ENCODE results near the gene UBL4A. TPM values are rescaled to one million over a fixed set of nuclear protein-coding genes. Genes with fewer than 3 reads are reported as not detected.
"Not testable (repeated sequence)": the region's sequence is repeated elsewhere in the genome, so short reads cannot be mapped to it uniquely, and the experiment has no call there.

Gene UBL4A
- total RNA-seq, 1 donor from 2014 or later, result 21.2 TPM

DNA sequence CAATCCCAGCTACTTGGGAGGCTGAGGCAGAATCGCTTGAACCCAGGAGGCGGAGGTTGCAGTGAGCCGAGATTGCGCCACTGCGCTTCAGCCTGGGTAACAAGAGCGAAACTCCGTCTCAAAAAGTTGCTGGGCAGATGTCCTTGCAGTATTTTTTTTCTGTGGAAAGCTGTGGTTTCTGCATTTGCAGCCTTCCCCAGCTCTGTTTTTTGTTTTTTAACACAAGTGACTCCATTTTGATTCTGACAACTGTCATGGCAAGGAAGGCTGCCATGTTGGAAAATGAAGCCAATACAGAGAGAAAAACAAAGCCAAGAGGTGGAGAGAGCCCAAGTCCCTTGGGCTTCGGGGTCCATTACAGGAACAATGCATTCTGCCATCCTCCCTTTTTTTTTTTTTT, 15.7 kb upstream of the UBL4A start:
- TF ChIP-seq, protein P1, sequence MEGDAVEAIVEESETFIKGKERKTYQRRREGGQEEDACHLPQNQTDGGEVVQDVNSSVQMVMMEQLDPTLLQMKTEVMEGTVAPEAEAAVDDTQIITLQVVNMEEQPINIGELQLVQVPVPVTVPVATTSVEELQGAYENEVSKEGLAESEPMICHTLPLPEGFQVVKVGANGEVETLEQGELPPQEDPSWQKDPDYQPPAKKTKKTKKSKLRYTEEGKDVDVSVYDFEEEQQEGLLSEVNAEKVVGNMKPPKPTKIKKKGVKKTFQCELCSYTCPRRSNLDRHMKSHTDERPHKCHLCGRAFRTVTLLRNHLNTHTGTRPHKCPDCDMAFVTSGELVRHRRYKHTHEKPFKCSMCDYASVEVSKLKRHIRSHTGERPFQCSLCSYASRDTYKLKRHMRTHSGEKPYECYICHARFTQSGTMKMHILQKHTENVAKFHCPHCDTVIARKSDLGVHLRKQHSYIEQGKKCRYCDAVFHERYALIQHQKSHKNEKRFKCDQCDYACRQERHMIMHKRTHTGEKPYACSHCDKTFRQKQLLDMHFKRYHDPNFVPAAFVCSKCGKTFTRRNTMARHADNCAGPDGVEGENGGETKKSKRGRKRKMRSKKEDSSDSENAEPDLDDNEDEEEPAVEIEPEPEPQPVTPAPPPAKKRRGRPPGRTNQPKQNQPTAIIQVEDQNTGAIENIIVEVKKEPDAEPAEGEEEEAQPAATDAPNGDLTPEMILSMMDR (IDR thresholded peaks at IDR 0.05), result no peak
- Mint-ChIP-seq H3K27ac (ENCODE audit: unreplicated experiment) (no peak overlapping the region), H3K4me3 (ENCODE audit: unreplicated experiment) (no peak overlapping the region), H3K36me3 (ENCODE audit: low read depth) (peaks cover 4% of the 10 kb centered on the region), H3K4me1 (ENCODE audit: low read depth) (peaks cover 8% of the 10 kb centered on the region), H3K27me3 (ENCODE audit: low read depth) (no peaks in the 10 kb centered on the region), H3K9me3 (ENCODE audit: low read depth) (peaks cover 3% of the 10 kb centered on the region)
- no peak for DNase-seq (ENCODE audit: low spot score)

DNA sequence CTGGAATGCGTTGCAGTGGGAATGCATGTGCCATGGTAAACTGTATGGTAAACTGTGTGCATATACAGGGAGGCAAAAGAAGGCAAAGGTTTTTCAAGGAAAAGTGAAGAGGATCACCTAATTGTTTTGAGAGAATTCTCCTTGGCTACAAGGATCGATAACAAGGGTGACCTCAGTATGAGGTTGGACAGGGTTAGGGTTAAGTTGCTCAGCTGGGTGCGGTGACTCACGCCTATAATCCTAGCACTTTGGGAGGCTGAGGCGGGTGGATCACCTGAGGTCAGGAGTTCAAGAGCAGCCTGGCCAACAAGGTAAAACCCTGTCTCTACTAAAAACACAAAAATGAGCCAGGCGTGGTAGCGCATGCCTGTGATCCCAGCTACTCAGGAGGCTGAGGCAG, 15.0 kb upstream of the UBL4A start:
- H3K9me3 Mint-ChIP-seq (ENCODE audit: low read depth); H3K27me3 Mint-ChIP-seq (ENCODE audit: low read depth); H3K36me3 Mint-ChIP-seq (ENCODE audit: low read depth); H3K4me3 Mint-ChIP-seq (ENCODE audit: unreplicated experiment); DNase-seq (ENCODE audit: low spot score); H3K27ac Mint-ChIP-seq (ENCODE audit: unreplicated experiment); H3K4me1 Mint-ChIP-seq (ENCODE audit: low read depth): not testable (repeated sequence)

DNA sequence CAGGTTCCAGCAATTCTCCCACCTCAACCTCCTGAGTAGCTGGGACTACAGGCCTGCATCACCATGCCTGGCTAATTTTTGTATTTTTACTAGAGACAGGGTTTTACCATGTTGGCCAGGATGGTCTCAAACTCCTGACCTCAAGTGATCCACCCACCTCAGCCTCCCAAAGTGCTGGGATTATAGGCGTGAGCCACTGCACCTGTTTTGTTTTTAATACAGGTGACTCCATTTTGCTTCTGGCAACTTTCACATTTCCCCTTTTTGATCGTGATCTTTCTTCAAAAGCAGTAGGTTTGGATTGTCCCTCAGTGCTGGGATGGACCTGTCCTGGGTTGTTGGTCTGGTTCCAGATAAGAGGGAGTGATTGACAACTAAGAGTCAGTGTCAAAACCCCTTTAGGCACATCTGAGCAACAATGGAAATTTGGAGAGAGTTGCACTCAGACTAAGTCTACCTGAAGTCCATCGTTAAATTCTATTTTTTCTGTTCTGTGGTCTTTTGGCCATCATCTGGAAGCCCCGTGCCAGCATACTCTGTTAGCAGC, 10.2 kb upstream of the UBL4A start:
- not testable (repeated sequence) for H3K27me3 Mint-ChIP-seq (ENCODE audit: low read depth); H3K4me3 Mint-ChIP-seq (ENCODE audit: unreplicated experiment); DNase-seq (ENCODE audit: low spot score); H3K9me3 Mint-ChIP-seq (ENCODE audit: low read depth); H3K36me3 Mint-ChIP-seq (ENCODE audit: low read depth); H3K4me1 Mint-ChIP-seq (ENCODE audit: low read depth); H3K27ac Mint-ChIP-seq (ENCODE audit: unreplicated experiment)

DNA sequence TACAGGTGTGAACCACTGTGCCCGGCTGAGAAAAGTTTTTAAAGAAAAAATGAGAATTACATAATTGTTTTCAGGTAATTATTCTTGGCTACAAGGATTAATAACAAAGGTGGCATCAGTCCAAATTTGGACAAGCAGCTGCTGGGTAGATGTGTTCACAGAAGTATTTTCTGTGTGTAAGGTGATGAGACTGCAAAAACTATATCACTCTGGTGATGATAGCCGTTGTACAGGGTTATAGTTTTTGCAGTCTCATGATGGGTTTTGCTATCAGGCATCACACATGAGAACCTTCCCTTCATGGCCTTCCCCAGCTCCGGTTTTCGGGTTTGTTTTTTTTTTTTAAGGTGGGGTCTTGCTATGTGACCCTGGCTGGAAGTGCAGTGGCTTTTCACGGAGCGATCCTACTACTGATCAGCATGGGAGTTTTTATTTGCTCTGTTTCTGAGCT, 9.1 kb upstream of the UBL4A start:
- H3K9me3 Mint-ChIP-seq (ENCODE audit: low read depth), result no peaks in the 10 kb centered on the region
- no peak for DNase-seq (ENCODE audit: low spot score)
- TF ChIP-seq, protein P1 (IDR thresholded peaks at IDR 0.05), result no peak
- no peak overlapping the region for H3K4me3 Mint-ChIP-seq (ENCODE audit: unreplicated experiment)
- H3K36me3 Mint-ChIP-seq (ENCODE audit: low read depth), result no peaks in the 10 kb centered on the region
- no peak overlapping the region for H3K27ac Mint-ChIP-seq (ENCODE audit: unreplicated experiment)
- H3K4me1 Mint-ChIP-seq (ENCODE audit: low read depth), result no peaks in the 10 kb centered on the region
- H3K27me3 Mint-ChIP-seq (ENCODE audit: low read depth), result no peaks in the 10 kb centered on the region

DNA sequence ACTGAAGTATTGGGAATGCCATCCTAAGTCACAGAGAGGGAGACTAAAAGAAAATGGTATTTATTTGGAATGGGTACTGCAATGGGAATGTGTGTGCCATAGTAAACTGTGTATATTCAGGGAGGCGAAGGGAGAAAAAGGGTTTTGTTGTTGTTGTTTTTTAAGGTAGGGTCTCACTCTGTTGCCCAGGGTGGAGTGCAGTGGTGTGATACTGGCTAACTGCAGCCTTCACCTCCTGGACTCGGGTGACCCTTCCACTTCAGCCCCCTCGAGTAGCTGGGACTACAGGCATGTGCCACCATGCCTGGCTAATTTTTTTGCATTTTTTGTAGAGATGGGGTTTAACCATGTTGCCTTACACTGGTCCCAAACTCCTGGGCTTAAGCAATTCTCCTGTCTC, 8.3 kb upstream of the UBL4A start:
- H3K36me3 Mint-ChIP-seq (ENCODE audit: low read depth), result no peaks in the 10 kb centered on the region
- H3K27ac Mint-ChIP-seq (ENCODE audit: unreplicated experiment), result no peak overlapping the region
- H3K9me3 Mint-ChIP-seq (ENCODE audit: low read depth), result no peaks in the 10 kb centered on the region
- TF ChIP-seq, protein P1 (IDR thresholded peaks at IDR 0.05), result no peak
- no peak for DNase-seq (ENCODE audit: low spot score)
- H3K4me3 Mint-ChIP-seq (ENCODE audit: unreplicated experiment), result no peak overlapping the region
- H3K4me1 Mint-ChIP-seq (ENCODE audit: low read depth), result peaks cover 1% of the 10 kb centered on the region
- H3K27me3 Mint-ChIP-seq (ENCODE audit: low read depth), result no peaks in the 10 kb centered on the region

DNA sequence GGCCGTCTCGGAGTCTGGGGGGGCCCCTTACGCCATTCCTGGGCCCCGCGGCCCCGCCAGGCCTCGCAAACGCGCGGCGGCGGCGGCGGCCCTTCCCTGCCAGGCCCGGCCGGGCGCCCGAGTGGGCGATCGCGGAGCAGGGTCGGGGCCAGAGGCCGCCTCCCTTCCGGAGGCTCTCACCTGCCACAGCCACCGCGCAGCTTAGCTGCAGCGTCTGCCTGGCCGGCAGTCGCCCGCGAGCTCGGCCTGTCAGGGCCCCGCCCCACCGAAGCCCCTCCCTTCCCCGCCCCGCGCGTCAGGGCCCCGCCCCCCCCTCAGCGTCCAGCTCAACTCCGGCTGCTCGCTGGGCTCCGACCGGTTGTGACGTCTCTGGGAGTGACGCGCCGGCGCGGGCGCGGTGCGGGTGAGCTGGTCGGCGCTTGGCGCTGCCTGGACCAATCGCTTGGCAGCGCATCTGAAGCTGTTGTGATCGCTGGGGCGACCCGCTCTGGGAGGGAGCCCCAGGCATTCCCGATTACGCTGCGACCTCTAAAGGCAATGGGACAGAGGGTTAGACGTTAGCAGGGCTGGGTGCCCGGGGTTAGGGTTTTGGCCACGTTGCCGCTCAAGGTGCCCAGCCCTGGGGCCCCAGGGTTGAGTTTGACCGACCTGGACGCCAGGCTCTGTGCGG, 4.1 kb upstream of the UBL4A start, which contains the start of gene SLC10A3:
SLC10A3 (minus strand) TSS at position 216 of the 670 bp plus-strand sequence. CDS start 1,689 bp downstream, outside the sequence.
- H3K27ac Mint-ChIP-seq (ENCODE audit: unreplicated experiment), result peak within 1 kb of the TSS; percentile 94
- peaks cover 13% of the 10 kb centered on the region for H3K4me1 Mint-ChIP-seq (ENCODE audit: low read depth)
- H3K36me3 Mint-ChIP-seq (ENCODE audit: low read depth), result peaks cover 4% of the 10 kb centered on the region
- H3K4me3 Mint-ChIP-seq (ENCODE audit: unreplicated experiment), result peak within 1 kb of the TSS; percentile 81
- no peaks in the 10 kb centered on the region for H3K27me3 Mint-ChIP-seq (ENCODE audit: low read depth)
- peak; percentile 95 for DNase-seq (ENCODE audit: low spot score)
- H3K9me3 Mint-ChIP-seq (ENCODE audit: low read depth), result no peaks in the 10 kb centered on the region
- TF ChIP-seq, protein P1 (IDR thresholded peaks at IDR 0.05), result peak; percentile 9

Data from chondrocyte (in vitro differentiated cells).